ENCODE measurements around the gene CCNC.

The CCNC gene

DNA sequence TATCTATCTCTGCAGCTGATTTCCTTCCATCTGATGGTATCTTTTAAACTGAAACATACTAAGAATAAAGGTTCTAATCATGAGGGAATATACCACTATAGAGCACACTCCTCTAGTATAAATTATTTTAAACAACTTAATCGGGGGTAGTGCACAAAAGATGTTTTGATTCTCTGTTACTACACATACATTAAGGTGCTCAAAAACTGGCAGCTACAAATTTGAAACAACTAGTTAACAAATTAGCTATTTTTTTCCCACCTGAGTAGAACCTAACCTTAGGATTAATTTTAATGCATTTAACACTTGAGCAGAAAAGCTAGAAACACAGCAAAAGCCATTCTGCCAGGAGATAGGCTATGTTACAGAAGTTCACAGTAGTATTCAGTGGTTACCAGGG lies 23.0 kb downstream of the CCNC start:
- no peak for DNase-seq (ENCODE audit: low spot score)

DNA sequence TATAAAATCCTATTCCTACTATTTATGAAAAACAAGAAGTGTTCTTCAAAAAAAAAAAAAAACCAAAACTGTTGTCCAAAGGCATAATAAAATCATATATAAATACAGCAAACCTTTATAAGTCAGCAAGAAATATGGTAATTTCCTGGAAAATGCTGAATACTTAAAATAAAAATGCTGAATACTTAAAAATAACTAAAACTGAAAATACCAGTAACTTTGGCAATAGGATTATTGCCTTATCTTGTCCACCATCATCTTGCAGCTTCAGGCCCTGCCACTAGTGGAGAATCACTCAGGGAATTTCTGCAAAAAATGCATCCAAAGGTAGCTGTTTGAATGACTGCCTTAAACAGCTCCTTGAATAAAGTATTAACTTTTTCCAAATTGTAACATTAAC lies 24.5 kb downstream of the CCNC start:
- DNase-seq (ENCODE audit: low spot score) = no peak

DNA sequence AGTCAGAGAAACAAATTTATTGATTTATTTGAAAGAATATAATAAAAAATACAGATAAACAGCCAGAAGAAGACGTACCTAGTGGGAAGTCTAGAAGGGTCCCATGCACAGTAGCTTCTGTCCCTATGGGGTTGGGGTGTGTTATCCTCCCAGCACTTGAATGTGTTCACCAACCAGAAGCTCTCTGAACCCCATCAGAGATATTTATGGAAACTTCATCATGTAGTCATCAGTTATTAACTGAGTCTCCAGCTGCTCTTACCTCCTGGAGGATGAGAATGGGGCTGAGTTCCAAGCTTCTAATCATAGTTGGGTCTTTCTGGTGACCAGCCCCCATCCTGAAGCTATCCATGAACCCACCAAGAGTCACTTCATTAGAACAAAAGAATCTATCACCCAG lies 37.8 kb downstream of the CCNC start:
- DNase-seq (ENCODE audit: low spot score) = no peak

DNA sequence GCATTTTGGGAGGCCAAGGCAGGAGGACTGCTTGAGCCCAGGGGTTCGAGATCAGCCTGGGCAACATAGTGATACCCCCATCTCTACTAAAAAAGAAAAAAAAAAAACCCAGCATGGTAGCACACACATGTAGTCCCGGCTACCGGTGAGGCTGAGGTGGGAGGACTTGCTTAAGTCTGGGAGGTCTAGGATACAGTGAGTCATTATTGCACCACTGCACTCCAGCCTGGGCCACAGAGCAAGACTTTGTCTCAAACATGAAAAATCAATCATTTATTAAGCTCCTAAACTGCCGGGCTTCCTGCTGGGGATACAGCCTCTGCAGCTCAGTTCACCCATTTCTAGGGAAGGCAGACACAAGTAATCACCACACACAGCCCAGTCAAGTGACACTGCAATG lies 45.9 kb downstream of the CCNC start:
- peak; percentile 14 for DNase-seq (ENCODE audit: low spot score)

DNA sequence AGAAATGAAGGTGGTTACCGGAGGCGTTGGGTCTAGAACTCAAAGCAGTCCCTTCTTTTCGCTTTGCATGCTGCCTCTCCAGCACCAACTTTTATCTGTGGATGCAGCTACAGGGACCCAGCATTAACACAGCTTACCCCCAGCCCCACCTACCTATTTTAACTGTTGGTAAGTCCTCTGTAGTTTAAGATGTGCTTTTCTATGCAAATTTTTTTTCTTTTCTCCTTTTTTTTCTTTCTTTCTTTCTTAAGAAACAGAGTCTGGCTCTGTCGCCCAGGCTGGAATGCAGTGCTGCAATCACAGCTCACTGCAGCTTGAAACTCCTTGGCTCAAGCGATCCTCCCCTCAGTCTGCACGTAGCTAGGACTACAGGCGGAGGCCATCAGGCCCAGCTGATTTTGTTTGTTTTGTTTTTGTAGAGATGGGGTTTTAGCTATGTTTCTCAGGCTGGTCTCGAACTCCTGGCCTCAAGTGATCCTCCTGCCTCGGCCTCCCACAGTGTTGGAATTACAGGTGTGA lies 46.8 kb downstream of the CCNC start:
- DNase-seq (ENCODE audit: low spot score) = peak; percentile 32

DNA sequence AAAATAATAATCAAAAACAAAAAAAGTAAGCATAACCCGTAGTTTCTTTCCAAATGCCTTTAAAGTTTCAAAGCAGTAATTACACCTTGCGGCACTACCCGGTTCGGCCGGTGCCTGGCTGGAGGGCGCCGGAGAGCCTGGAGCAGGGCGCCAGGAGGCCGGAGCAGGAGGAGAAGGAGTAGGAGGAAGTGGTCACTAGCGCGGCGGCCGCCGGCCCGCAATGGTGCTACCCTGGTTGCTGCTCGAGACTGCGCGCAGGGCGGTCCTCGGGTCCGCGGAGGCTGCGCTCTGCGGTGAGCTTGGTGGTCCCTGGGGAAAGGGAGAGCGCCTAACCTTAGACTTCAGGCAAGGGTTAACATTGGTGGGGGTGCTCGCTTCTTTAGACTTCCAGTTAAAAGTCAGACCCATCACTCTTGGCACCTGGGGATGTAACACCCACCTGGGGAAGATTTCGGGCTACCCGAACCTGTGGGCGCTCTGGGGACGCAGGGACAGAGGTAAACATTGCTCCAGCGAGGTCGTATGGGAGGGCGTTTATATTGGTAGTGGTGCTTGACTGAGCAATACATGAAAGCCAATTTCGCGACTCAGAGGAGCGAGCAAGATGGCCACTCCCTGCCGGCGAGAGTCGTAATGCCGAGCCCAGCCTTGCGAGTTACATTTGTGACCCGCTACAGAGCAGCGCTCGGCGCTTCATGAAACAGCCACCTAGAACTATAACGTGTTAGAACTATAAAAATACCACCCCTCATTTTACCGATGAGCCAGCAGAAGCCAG lies 47.4 kb downstream of the CCNC start:
- DNase-seq (ENCODE audit: low spot score) = peak; percentile 90

DNA sequence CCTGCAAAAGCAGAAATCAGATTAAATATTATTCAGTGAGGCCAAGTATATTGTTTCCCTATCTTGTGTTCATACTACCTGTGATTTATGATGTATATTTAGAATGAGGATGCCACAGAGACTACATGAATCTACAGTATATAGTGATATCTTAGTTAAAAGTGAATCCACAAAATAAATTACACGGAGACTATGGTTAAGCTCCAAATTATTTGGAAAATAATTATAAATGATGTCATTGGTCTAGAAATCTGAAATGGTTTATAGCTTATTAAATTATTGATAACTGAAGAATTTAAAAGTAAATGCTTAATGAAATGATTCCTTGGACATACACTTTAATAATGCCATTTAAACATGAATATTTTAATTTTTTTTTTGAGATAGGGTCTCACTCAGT lies 49.0 kb downstream of the CCNC start:
- no peak for DNase-seq (ENCODE audit: low spot score)

DNA sequence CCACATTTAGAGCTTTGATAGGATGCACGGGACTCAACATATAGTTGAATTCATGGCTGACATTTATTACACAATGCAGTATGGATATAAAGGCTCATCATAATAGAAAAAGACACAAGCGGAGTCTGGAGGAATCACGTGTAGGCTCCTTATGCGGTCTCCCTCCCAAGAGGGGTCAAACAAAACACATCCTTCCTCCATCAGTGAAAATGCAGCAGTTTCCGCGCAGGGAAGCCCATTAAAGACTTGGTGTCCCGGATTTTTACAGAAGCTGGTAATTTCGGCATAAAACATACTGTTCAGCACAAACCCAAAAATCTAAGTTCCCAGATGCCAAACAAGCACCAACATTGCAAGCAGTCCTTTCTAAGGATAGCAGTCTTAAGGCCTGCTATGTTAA lies 54.4 kb downstream of the CCNC start:
- no peak for DNase-seq (ENCODE audit: low spot score)

DNA sequence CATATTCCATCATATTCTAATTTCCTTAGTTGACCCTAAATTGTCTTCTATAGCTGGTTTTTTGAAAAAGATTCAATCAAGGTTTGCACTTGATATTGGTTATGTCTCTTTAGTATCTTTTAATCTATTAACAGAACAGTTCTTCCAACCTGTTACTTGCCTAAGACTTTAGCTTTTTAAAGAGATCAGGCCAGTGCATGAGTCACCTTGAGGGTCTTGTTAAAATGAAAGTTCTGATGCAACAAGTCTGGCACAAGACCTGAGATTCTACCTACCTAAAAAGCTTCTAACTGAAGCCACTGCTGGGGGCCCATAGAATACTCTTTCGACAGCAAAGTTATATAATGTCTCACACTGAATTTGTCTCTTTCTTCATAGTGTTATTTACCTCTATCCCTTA lies 56.4 kb downstream of the CCNC start:
- DNase-seq (ENCODE audit: low spot score) = no peak

DNA sequence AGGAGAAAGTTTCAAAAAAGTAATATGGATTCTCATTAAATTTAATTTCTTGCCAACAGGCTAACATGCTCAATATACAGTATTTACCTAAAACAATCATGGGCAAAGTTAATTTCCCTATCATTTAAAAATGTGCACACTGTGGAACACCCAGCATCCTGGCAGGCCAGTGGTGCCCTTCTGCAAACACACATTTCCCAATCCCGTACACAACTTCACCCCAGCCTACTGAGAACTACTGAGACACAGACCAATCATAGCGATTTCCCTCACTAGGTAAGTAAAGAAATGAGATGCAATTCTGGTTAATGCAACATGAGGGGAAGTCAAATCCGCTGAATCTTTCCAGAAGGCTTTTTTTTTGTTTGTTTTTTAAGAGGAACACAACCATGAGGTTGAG lies 60.8 kb downstream of the CCNC start:
- DNase-seq (ENCODE audit: low spot score) = no peak

DNA sequence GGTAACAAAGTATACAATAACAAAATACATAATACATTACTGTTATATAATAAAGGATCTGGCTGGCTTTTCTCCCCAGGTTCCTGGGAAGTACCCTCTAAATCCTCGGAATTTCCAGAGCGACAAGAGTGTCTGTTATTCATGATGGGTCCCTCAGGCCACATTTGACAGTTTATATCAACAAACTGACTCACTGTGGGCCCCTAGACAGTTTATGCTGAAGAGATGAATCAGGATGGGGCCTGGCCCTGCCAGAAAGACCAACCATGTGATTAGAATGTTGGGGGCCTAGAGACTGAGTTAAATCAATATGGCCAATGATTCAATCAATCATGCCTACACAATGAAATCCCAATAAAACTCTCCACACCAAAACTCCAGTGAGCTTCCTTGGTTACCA lies 66.7 kb downstream of the CCNC start:
- no peak for DNase-seq (ENCODE audit: low spot score)

DNA sequence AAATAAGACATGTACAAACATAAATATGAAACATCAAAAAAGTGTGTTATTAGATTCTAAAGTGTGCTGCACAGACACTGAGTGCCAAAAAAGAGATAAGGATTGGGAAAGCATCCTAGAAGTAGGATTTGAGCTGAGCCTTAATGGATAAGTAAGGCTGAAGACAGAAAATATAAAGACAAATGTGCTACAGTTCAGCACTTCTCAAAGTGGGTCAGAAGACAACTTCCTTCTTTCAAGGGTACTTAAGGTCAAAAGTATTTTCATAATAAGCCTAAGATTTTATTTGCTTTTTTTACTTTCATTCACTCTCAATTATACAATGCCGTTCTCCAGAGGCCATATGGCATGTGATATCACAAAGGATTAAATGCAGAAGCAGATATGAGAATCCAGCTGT lies 70.0 kb downstream of the CCNC start:
- DNase-seq (ENCODE audit: low spot score) = no peak

DNA sequence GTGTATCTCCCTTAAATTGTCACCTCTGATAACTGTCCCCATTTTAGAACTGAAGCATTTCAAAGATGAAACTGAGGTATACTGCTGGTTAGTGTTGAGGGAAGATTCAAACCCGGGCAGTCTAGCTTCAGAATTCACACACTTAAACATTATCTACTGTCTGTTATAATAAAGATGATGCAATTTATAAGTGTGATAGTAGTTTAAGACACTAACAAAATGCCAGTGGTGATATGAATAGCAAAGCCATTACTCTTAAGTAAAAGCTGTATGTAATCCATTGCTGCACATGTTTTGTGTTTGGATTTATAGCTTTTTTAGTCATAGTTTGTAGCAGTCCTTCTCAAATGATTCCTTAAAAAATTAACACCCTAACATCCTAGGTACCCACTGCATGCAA lies 73.0 kb downstream of the CCNC start:
- DNase-seq (ENCODE audit: low spot score) = no peak
